HepG2 (cell line): ENCODE measurements around the gene MRPL48. TPM values are rescaled to one million over a fixed set of nuclear protein-coding genes. Genes with fewer than 3 reads are reported as not detected.
A peak's percentile ranks its signal among the peaks of the same experiment; 100 is the strongest.

ENCODE experiments used
- ARHGAP35 ChIP-seq: sonication (generic); formaldehyde crosslinking; IDR thresholded peaks from 2 replicates; pipeline ENCODE4 v1.9.0; 2022; ENCODE audit warnings: mild to moderate bottlenecking, inconsistent platforms, moderate library complexity, missing genetic modification reagents, borderline replicate concordance
- ARNT ChIP-seq: fragments of 450-650 bp; IDR thresholded peaks from 2 replicates; pipeline ENCODE4 v1.6.1; 2017
- CREB1 ChIP-seq, 2 experiments: fragments of 450-650 bp in 1 of 2; IDR thresholded peaks; 2 replicates each; pipeline ENCODE4 v1.6.1; 2016 to 2017; ENCODE audit warnings: control low read depth in 1 of 2, mild to moderate bottlenecking in 1 of 2, missing compliant biosample characterization in 1 of 2, missing genetic modification characterization in 1 of 2
- ISL2 ChIP-seq: sonication (generic); formaldehyde crosslinking; IDR thresholded peaks from 2 replicates; pipeline ENCODE4 v1.5.0; 2020; ENCODE audit warnings: missing genetic modification reagents
- KDM3A ChIP-seq: IDR thresholded peaks from 2 replicates; pipeline ENCODE4 v1.6.1; 2018; ENCODE audit warnings: low read depth, missing compliant biosample characterization
- MTF1 ChIP-seq: sonication (generic); formaldehyde crosslinking; IDR thresholded peaks from 2 replicates; pipeline ENCODE4 v1.5.0; 2020; ENCODE audit warnings: missing genetic modification reagents
- NCOA1 ChIP-seq: sonication (generic); formaldehyde crosslinking; IDR thresholded peaks from 2 replicates; pipeline ENCODE4 v1.9.0; 2021; ENCODE audit warnings: missing genetic modification reagents
- PAF1 ChIP-seq: IDR thresholded peaks from 2 replicates; pipeline ENCODE4 v1.6.1; 2016; ENCODE audit warnings: missing genetic modification reagents, missing compliant biosample characterization
- PHF5A ChIP-seq: IDR thresholded peaks from one replicate; pipeline ENCODE4 v1.6.1; 2018; ENCODE audit warnings: low read depth, missing genetic modification reagents; ENCODE audit not compliant: unreplicated experiment
- PPARG ChIP-seq: conservative IDR thresholded peaks from 2 replicates; pipeline ENCODE4 v1.6.1; 2016; ENCODE audit warnings: missing biosample characterization, missing genetic modification reagents
- RBFOX2 ChIP-seq: fragments of 200-400 bp; formaldehyde crosslinking; IDR thresholded peaks from 2 replicates; pipeline ENCODE4 v1.6.1; 2017; ENCODE audit warnings: low read depth, mild to moderate bottlenecking, low read length
- RXRB ChIP-seq: IDR thresholded peaks from 2 replicates; pipeline ENCODE4 v1.6.1; 2016; ENCODE audit warnings: borderline replicate concordance, missing genetic modification reagents, missing compliant biosample characterization
- SOX6 ChIP-seq, 2 experiments: fragments of 450-650 bp in 1 of 2; sonication (generic) in 1 of 2; formaldehyde crosslinking in 1 of 2; IDR thresholded peaks; 2 replicates each; pipeline versions ENCODE4 v1.4.0 to v1.6.1; 2017 to 2020; ENCODE audit warnings: antibody characterized with exemption in 1 of 2, mild to moderate bottlenecking in 1 of 2, missing genetic modification reagents in 1 of 2
- SUZ12 ChIP-seq: fragments of 150-350 bp; IDR thresholded peaks from 2 replicates; pipeline ENCODE4 v1.6.1; 2014; ENCODE audit warnings: low read depth, low read length
- TAF1 ChIP-seq: sonication (generic); formaldehyde crosslinking; IDR thresholded peaks from 2 replicates; pipeline ENCODE4 v1.4.0; 2020; ENCODE audit warnings: missing genetic modification reagents
- ZKSCAN8 ChIP-seq: IDR thresholded peaks from 2 replicates; pipeline ENCODE4 v1.6.1; 2016; ENCODE audit warnings: borderline replicate concordance, missing genetic modification reagents, missing compliant biosample characterization
- ZNF160 ChIP-seq: sonication (generic); formaldehyde crosslinking; IDR thresholded peaks from 2 replicates; pipeline ENCODE4 v1.8.0; 2022; ENCODE audit warnings: mild to moderate bottlenecking, inconsistent platforms, missing genetic modification reagents
- ZNF337 ChIP-seq: sonication (generic); formaldehyde crosslinking; IDR thresholded peaks from 2 replicates; pipeline ENCODE4 v1.5.1; 2020; ENCODE audit warnings: missing genetic modification reagents, low read depth, mild to moderate bottlenecking, borderline replicate concordance
- ZNF350 ChIP-seq: sonication (generic); formaldehyde crosslinking; IDR thresholded peaks from 2 replicates; pipeline ENCODE4 v1.4.0; 2020; ENCODE audit warnings: mild to moderate bottlenecking, low read depth, missing genetic modification reagents, borderline replicate concordance
- ZNF577 ChIP-seq: sonication (generic); formaldehyde crosslinking; IDR thresholded peaks from 2 replicates; pipeline ENCODE4 v1.4.0; 2020; ENCODE audit warnings: mild to moderate bottlenecking, low read depth, missing genetic modification reagents, borderline replicate concordance
- ZNF761 ChIP-seq: sonication (generic); formaldehyde crosslinking; conservative IDR thresholded peaks from 2 replicates; pipeline ENCODE4 v1.4.0; 2020; ENCODE audit warnings: mild to moderate bottlenecking, missing genetic modification reagents
- polyA plus RNA-seq, 8 experiments: library from polyadenylated mRNA; depleted of rRNA in 3 of 8; stranded (reverse) in 7 of 8; unstranded in 1 of 8; fragments of >200 nt; fragmentation: Illumina TruSeq in 4 of 8; extraction: Trizol in 4 of 8; gene quantifications; 2 replicates each; pipeline versions ENCODE4 v1.2.1 to v1.2.3, GENCODE V29; 2011 to 2016; ENCODE audit warnings: low read depth in 4 of 8, missing spikeins in 1 of 8, mixed read lengths in 1 of 8; ENCODE audit not compliant: insufficient read depth in 1 of 8
- total RNA-seq, 5 experiments: library from RNA; depleted of rRNA; stranded (reverse); fragments of >200 nt; fragmentation: Illumina TruSeq; extraction: Trizol; gene quantifications; 2 replicates each; pipeline ENCODE4 v1.2.3, GENCODE V29; 2016; ENCODE audit warnings: low read depth in 1 of 5
- TF ChIP-seq, protein P1 (sequence below): sonication (generic); formaldehyde crosslinking; IDR thresholded peaks from 2 replicates; pipeline ENCODE4 v1.4.0; 2020; ENCODE audit warnings: missing genetic modification reagents
- TF ChIP-seq, protein P2 (sequence below): sonication (generic); formaldehyde crosslinking; IDR thresholded peaks from 2 replicates; pipeline ENCODE4 v1.4.0; 2020; ENCODE audit warnings: mild to moderate bottlenecking, missing genetic modification reagents
- TF ChIP-seq, protein P3 (sequence below): sonication (generic); formaldehyde crosslinking; IDR thresholded peaks from 2 replicates; pipeline ENCODE4 v1.4.0; 2020; ENCODE audit warnings: mild to moderate bottlenecking, missing genetic modification reagents, borderline replicate concordance

Gene MRPL48
- total and polyA plus RNA-seq, 2 of the 13 experiments (the other 11 are each of a cell fraction or from before 2014, with no cell fraction given), result 61.2 to 67.9 TPM

DNA sequence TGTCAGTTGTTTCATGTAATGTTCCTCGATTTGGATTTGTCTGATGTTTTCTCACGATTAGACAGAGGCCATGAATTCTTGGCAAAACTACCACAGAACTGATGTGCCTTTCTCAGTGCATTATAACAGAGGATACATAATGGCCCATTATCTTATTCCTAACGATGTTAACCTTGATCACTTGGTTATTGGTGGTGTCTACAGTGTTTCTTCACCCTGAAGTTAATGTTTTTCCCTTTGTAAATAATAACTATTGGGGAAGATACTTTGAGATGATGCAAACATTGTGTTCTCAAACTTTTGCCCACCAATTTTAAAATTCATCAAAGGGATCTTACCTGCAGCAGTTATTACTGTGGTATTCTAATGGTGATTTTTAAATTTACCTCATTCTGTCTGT is 39.9 kb upstream of the MRPL48 start (continued):
- TF ChIP-seq PHF5A (CRISPR knock-in tag) (peak; percentile 11), MTF1 (CRISPR knock-in tag) (no peak), CREB1 (IDR thresholded peaks at IDR 0.05) (no peak), CREB1 (CRISPR knock-in tag; IDR thresholded peaks at IDR 0.05) (peak; percentile 18; the same call in 1 of the 2 replicates), NCOA1 (no peak), ZNF350 (CRISPR knock-in tag) (no peak), ZNF761 (CRISPR knock-in tag) (no peak), RXRB (CRISPR knock-in tag) (no peak; the same call in none of the 2 replicates), RBFOX2 (no peak), ARNT (no peak), SOX6 (IDR thresholded peaks at IDR 0.05) (no peak), SOX6 (CRISPR knock-in tag; IDR thresholded peaks at IDR 0.05) (no peak), ARHGAP35 (no peak), ZNF160 (CRISPR knock-in tag) (no peak), KDM3A (CRISPR knock-in tag) (no peak), ISL2 (CRISPR knock-in tag) (0 out of 2 replicates have a peak, but pooled peaks have one; percentile 25), PAF1 (CRISPR knock-in tag) (no peak), ZKSCAN8 (CRISPR knock-in tag) (no peak), ZNF337 (CRISPR knock-in tag) (no peak), ZNF577 (no peak), SUZ12 (no peak), PPARG (CRISPR knock-in tag) (no peak), TAF1 (CRISPR knock-in tag) (no peak)
- TF ChIP-seq, protein P1, sequence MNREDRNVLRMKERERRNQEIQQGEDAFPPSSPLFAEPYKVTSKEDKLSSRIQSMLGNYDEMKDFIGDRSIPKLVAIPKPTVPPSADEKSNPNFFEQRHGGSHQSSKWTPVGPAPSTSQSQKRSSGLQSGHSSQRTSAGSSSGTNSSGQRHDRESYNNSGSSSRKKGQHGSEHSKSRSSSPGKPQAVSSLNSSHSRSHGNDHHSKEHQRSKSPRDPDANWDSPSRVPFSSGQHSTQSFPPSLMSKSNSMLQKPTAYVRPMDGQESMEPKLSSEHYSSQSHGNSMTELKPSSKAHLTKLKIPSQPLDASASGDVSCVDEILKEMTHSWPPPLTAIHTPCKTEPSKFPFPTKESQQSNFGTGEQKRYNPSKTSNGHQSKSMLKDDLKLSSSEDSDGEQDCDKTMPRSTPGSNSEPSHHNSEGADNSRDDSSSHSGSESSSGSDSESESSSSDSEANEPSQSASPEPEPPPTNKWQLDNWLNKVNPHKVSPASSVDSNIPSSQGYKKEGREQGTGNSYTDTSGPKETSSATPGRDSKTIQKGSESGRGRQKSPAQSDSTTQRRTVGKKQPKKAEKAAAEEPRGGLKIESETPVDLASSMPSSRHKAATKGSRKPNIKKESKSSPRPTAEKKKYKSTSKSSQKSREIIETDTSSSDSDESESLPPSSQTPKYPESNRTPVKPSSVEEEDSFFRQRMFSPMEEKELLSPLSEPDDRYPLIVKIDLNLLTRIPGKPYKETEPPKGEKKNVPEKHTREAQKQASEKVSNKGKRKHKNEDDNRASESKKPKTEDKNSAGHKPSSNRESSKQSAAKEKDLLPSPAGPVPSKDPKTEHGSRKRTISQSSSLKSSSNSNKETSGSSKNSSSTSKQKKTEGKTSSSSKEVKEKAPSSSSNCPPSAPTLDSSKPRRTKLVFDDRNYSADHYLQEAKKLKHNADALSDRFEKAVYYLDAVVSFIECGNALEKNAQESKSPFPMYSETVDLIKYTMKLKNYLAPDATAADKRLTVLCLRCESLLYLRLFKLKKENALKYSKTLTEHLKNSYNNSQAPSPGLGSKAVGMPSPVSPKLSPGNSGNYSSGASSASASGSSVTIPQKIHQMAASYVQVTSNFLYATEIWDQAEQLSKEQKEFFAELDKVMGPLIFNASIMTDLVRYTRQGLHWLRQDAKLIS, result no peak
- TF ChIP-seq, protein P2, sequence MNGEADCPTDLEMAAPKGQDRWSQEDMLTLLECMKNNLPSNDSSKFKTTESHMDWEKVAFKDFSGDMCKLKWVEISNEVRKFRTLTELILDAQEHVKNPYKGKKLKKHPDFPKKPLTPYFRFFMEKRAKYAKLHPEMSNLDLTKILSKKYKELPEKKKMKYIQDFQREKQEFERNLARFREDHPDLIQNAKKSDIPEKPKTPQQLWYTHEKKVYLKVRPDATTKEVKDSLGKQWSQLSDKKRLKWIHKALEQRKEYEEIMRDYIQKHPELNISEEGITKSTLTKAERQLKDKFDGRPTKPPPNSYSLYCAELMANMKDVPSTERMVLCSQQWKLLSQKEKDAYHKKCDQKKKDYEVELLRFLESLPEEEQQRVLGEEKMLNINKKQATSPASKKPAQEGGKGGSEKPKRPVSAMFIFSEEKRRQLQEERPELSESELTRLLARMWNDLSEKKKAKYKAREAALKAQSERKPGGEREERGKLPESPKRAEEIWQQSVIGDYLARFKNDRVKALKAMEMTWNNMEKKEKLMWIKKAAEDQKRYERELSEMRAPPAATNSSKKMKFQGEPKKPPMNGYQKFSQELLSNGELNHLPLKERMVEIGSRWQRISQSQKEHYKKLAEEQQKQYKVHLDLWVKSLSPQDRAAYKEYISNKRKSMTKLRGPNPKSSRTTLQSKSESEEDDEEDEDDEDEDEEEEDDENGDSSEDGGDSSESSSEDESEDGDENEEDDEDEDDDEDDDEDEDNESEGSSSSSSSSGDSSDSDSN (CRISPR knock-in tag), result no peak
- TF ChIP-seq, protein P3, sequence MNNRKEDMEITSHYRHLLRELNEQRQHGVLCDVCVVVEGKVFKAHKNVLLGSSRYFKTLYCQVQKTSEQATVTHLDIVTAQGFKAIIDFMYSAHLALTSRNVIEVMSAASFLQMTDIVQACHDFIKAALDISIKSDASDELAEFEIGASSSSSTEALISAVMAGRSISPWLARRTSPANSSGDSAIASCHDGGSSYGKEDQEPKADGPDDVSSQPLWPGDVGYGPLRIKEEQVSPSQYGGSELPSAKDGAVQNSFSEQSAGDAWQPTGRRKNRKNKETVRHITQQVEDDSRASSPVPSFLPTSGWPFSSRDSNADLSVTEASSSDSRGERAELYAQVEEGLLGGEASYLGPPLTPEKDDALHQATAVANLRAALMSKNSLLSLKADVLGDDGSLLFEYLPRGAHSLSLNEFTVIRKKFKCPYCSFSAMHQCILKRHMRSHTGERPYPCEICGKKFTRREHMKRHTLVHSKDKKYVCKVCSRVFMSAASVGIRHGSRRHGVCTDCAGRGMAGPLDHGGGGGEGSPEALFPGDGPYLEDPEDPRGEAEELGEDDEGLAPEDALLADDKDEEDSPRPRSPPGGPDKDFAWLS (CRISPR knock-in tag), result no peak
